Measurements from ENCODE around the gene GPC6.

The GPC6 gene

GRCh38 chr13:94177041-94177440, 950.4 kb downstream of the GPC6 start:
- no peak overlapping the region for H3K4me3 ChIP-seq (ENCODE audit: low read depth, low read length)
- TF ChIP-seq HOXD13 (CRISPR knock-in tag; IDR thresholded peaks at IDR 0.05; ENCODE audit: borderline replicate concordance): no peak
- TF ChIP-seq ZNF169 (tag by site-specific recombination; IDR thresholded peaks at IDR 0.05): no peak
- no peak for TF ChIP-seq ZNF148 (tag by site-specific recombination; IDR thresholded peaks at IDR 0.05; ENCODE audit: borderline replicate concordance)
- no peak for TF ChIP-seq ZNF654 (tag by site-specific recombination; IDR thresholded peaks at IDR 0.05; ENCODE audit: low read depth)
- TF ChIP-seq MZF1 (tag by site-specific recombination; IDR thresholded peaks at IDR 0.05; ENCODE audit: borderline replicate concordance): no peak
- no peak for TF ChIP-seq ZFP3 (tag by site-specific recombination; IDR thresholded peaks at IDR 0.05; ENCODE audit: low read depth)
- TF ChIP-seq ZNF571 (tag by site-specific recombination; IDR thresholded peaks at IDR 0.05): no peak
- no peak for TF ChIP-seq HOXC10 (CRISPR knock-in tag; IDR thresholded peaks at IDR 0.05)
- TF ChIP-seq ZNF239 (tag by site-specific recombination; IDR thresholded peaks at IDR 0.05): no peak
- H3K9me3 ChIP-seq (ENCODE audit: control insufficient read depth, insufficient read depth, low read depth, low read length): no peaks in the 10 kb centered on the region
- no peaks in the 10 kb centered on the region for H3K4me1 ChIP-seq (ENCODE audit: control insufficient read depth, insufficient read depth, low read length)
- POLR2A ChIA-PET: no interaction called here
- no peaks in the 10 kb centered on the region for H3K36me3 ChIP-seq (ENCODE audit: control insufficient read depth in 2 of 2, insufficient read depth in 1 of 2, low read length in 2 of 2)
- CTCF ChIA-PET: no interaction called here
- no peak overlapping the region for H3K27ac ChIP-seq (ENCODE audit: extremely low read depth, low read depth, low read length)

- no peaks in the 10 kb centered on the region for H3K9me3 ChIP-seq (ENCODE audit: control insufficient read depth, insufficient read depth, low read depth, low read length)
- CTCF ChIA-PET: interaction anchor here (0.5 to 0.7 kb wide), 2 partner anchors 439 to 882 kb away, joined by 4 read pairs; no protein-coding TSS in a partner anchor
- no peaks in the 10 kb centered on the region for H3K4me1 ChIP-seq (ENCODE audit: control insufficient read depth, insufficient read depth, low read length)
- TF ChIP-seq HOXA7 (CRISPR knock-in tag; IDR thresholded peaks at IDR 0.05; ENCODE audit: borderline replicate concordance) (no peak), HIC1 (tag by site-specific recombination; IDR thresholded peaks at IDR 0.05) (no peak), ZNF341 (tag by site-specific recombination; IDR thresholded peaks at IDR 0.05; ENCODE audit: low read depth) (no peak), ZBTB17 (tag by site-specific recombination; IDR thresholded peaks at IDR 0.05) (no peak), ZNF670 (tag by site-specific recombination; IDR thresholded peaks at IDR 0.05; ENCODE audit: low read depth) (no peak), ZSCAN30 (tag by site-specific recombination; IDR thresholded peaks at IDR 0.05) (no peak), ZNF280C (tag by site-specific recombination; IDR thresholded peaks at IDR 0.05) (no peak), ZNF398 (tag by site-specific recombination; IDR thresholded peaks at IDR 0.05) (no peak), BCL6B (tag by site-specific recombination; IDR thresholded peaks at IDR 0.05) (no peak), ZNF610 (tag by site-specific recombination; IDR thresholded peaks at IDR 0.05; ENCODE audit: borderline replicate concordance) (no peak)
- POLR2A ChIA-PET: no interaction called here
- no peak overlapping the region for H3K4me3 ChIP-seq (ENCODE audit: low read depth, low read length)
- no peaks in the 10 kb centered on the region for H3K36me3 ChIP-seq (ENCODE audit: control insufficient read depth in 2 of 2, insufficient read depth in 1 of 2, low read length in 2 of 2)
- H3K27ac ChIP-seq (ENCODE audit: extremely low read depth, low read depth, low read length): no peak overlapping the region
These were observed 952.1 kb downstream of the GPC6 start for GRCh38 chr13:94178625-94179244.
